Stimulated activated CD4-positive, alpha-beta T cell treated with anti-CD3 and anti-CD28 coated beads, TNF-alpha, amount 100 ng/mL, for 48 hours (primary cell): Measurements from ENCODE around the gene FTL.

ENCODE experiments used
- DNase-seq, 3 donors: peaks; one replicate each; pipeline ENCODE4 v3.0.0-alpha.2; 2020; ENCODE audit warnings: low read depth in 3 of 3

FTL gene

DNA sequence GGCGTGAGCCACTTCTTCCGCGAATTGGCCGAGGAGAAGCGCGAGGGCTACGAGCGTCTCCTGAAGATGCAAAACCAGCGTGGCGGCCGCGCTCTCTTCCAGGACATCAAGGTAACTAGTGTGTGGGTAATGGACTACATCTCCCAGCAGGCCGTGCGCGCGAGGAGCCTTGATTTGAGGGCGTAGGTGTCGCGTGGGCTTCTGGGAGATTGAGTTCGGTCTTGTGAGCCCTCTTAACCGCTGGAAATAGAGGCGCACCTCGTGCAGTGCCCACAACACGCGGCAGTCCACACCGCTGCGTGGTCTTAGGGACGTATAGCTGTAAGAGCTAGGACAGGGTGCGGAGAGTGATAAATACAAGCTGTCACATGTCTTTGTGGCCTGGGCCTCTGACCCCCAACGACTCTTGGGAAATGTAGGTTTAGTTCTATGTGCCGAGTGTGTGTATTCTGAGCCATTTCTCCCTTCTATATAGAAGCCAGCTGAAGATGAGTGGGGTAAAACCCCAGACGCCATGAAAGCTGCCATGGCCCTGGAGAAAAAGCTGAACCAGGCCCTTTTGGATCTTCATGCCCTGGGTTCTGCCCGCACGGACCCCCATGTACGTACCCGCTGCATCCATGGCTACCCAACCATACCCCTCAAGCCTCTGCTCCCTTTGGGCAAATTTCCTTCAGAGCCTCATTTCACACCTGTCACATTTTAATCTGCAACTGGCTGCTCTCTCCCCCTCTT lies 864 bp downstream of the FTL start:
- DNase-seq: peak; percentile 83 to 86 (median 86)

DNA sequence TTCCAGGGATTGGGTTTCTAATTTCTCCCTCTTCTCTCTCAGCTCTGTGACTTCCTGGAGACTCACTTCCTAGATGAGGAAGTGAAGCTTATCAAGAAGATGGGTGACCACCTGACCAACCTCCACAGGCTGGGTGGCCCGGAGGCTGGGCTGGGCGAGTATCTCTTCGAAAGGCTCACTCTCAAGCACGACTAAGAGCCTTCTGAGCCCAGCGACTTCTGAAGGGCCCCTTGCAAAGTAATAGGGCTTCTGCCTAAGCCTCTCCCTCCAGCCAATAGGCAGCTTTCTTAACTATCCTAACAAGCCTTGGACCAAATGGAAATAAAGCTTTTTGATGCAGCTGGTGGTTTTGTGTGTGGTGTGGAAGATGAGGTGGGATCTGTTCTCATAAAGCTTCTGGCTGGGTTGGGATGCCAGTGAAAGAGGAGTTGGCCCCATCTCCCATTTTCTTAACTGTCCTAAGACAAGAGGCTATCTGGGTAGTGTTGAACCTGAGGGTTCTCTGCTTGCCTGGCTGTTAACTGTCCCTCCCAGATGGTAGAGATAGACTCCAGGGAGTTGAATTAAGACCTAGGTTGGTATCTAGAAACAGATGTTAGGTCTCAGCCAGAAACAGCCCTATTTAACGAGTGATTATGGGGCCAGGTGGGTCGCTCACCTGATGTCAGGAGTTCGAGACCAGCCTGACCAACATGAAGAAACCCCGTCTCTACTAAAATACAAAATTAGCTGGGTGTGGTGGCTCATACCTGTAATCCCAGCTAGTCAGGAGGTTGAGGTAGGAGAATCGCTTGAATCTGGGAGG lies 1.6 kb downstream of the FTL start:
- no peak for DNase-seq

DNA sequence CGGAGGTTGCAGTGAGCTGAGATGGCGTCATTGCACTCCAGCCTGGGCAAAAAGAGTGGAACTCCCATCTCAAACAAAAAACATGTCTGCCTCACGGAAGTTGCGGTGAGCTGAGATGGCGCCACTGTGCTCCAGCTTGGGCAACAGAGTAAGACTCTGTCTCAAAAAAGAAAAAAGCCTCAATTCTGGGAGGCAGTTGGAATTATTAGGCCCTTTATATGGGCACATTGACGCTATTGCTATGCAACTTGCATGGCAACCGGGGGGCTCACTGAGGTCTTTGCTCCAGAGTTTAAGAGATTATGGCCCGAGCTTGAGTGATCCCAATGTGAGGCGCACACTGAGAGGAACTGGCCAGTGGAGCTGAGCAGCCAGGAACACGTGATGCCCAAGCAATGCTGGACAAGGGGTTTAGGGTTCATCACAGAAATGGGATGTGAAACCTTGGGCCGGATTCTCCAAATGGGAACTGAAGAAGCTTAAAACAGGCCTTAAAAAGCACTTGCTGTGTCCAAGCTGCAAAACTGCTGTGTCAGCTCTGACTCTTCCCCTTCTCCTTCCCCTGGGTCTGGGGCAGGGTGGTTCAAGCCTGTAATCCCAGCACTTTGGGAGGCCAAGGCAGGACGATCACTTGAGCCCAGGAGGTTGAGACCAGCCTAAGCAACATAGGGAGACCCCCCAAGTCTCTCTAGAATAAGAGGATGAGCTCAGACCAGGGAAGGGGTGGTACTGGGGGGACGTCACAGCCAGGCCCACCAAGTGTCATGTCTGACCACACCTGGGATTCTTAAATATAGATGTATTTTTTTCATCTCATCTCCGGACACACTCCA lies 2.5 kb downstream of the FTL start:
- DNase-seq: no peak

DNA sequence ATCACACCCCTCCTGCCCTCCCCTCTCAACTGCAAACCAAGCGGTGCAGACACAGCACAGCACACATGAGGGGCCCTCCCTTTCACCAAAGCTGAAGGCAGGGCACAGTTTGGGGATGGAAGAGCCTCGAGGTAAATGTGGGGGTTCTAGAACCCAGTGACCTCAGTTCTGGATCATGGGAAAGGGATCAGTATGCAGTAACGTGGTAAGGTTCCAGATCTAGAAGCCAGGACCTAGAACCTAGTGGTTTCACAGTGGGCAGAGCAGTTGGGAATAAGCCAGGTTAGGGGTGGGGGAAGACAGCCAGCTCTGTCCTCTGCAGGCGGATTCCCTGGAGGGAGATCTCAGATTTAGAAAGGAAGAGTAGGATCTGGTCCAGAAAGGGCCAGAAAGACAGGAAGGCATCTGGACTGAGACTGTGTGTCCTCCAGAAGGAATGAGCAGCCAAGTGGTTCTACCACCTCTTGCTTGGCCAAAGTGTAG lies 3.1 kb downstream of the FTL start:
- DNase-seq: no peak

DNA sequence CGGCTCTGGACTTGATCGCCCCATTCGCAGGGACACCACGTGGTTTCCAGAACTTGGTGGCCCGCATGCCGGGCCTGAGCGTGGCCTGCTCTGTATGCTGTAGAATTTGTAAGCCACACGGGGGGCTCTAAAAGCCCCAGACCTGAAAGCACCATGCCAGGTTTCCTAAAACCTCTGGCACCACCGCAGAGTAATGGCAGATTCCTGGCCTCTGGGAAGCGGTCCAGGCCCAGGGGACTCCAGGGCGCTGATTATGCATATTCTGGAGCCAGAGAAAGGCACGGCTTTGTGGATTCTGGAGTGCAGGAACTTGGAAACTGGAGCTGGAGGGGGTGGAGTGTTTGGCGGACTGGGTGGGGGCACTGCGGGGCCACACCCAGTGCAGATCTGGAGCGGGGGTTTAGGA lies 3.7 kb downstream of the FTL start:
- no peak for DNase-seq

DNA sequence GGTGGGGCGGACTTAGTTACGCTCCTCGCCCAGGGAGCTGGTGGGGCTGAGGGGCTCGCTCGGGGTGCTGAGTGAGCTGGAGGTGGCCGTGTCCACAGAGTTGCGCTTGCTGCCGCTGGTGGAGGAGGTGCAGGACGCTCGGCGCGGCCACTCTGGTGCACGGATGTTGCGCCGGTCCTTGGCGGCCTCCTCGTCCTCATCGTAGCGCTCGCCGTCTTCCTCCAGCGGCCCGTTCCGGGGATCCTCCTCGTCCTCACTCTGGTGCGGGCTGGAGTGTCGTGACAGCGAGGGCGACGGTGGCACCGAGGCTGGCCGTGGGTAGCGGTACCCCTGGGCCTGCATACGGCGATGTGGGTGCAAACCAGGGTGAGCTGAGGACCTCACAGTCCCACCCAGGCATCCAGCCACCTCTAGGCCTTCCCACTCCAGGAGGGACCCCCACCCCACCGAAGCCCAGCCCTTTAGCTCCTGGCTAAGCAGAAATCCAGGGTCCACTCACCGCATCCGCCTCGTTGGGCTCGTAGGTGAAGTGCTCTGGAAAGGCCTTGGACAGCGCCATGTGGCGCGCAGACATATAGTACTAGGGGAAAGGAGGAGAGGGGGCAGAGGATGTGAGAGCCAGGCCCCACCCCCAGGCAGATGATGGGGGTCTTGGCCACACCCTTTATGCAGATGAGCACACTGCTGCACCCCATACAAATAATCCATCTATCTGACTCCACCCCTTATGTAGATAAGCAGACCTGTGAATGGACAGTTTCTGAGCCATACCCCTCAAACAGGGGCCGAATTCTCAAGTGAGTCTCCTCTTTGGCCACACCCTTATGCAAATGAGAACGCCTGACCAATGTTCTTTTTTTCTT lies 4.4 kb downstream of the FTL start:
- DNase-seq: no peak

DNA sequence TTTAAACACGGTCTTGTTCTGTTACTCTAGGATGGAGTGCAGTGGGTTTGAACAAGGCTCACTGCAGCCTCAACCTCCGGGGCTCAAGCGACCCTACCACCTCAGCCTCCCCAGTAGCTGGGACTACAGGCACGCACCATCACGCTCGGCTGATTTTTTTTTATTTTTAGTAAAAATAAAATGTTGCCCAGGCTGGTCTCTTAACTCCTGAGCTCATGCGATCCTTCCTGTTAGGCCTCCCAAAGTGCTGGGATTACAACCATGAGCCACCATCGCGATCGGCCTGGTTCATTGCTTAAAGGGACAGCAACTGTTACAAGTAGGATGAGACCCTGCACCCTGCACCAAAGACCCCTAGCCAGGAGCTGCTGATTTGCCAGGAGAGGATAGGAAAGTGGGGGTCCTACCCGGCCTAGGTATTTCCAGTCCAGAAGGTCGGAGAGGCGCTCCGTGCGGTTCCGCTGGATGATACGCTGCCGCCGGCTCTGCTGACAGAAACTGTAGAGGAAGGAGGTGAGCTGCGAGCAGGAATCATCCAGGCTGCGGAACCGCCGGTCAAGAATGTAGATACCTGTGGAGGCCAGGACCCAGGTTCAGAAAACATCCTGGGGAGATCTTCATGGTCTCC lies 5.1 kb downstream of the FTL start:
- no peak for DNase-seq

DNA sequence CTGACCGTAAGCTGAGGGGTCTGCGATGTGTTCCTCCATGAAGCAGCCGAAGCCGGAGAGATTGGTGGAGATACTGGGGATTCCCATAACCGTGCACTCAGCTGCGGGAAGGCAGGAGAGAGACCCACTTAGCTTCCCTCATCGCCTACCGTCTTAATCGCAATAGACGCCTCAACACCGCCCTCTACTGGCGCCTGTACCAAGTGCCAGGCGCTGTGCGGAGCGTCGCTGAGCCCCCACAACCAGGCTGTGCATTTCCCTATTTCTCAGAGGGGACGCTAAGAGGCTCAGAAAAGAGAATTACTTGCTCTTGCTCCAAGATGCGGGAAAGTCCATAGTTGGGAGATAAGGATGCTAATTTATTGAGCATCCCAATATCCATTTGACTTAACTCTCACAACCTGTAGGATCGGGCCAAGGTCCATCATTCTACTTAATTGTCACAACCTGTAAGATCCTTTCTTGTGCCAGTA lies 5.8 kb downstream of the FTL start:
- peak; percentile 52 to 87 (median 74) for DNase-seq

DNA sequence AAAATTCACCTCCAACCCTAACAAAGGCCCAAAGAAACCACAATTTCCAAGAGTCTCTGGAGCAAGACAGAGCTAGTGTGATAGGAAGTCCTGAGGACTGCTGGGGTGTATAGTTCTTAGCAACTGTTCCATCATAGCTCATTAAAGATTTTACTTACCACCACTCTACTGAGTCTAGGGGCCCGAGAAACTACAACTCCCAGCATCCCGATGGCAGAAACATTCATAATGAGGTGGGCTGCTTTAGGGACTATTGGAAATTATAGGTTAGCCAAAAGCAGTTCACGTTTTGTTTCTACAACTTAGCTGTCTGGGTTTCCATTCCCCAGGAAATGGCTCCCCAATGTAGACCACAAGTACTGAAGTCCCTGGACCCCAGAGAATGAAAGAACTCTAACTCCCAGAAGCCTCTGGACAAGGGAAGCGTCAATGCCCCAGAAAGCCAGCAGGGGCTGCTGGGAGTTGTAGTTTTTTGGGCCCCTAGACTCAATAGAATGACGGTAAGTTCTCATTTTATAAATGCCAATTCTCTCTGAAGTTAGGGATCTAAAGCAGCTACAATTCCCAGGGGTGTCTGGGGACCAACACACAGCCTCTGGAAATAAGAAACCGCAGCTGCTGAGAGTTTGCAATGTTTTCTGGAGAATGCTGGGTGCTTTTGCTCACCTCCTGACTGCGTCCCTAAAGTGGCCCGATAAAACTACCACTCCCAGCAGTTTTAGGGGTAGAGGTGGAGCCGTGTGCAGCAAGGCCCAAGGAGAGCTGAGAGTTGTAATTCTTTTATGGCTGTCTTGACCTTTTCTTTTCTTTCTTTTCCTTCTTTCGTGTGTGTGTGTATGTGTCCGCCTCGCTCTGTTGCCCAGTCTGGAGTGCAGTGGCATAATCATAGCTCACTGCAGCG lies 11.1 kb downstream of the FTL start:
- no peak for DNase-seq

DNA sequence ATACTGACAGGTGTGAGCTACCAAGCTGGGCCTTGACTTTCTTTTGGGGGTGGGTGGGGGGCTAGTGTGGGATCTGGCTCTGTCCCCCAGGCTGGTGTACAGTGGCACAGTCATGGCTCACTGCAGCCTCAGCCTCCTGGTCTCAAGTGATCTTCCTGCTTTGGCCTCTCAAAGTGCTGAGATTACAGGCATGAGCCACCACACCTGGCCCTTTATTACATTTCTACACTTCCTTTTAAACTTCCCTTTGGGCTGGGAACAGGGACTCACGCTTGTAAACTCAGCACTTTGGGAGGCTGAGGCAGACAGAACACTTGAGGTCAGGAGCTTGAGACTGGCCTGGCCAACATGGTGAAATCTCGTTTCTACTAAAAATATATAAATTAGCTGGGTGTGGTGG lies 12.0 kb downstream of the FTL start:
- DNase-seq: no peak

DNA sequence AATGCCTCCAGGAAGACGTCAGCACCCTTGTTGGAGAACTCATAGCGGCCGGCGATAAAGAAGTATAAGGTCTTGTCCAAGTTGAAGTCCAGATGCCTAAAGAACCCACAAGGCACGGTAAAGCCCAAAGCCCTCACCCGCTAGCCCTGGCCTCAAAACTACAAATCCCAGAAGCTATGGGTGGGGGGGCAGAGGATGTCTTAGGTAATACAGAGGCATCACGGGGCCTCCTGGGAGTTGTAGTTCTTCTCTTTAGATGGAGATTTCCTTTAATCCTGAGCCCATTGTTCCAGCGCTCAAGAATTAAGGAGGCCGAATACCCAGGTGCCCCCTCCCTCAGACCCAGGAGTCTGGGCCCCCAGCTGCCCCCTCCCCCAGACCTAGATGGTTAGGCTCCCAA lies 17.2 kb downstream of the FTL start:
- no peak for DNase-seq

DNA sequence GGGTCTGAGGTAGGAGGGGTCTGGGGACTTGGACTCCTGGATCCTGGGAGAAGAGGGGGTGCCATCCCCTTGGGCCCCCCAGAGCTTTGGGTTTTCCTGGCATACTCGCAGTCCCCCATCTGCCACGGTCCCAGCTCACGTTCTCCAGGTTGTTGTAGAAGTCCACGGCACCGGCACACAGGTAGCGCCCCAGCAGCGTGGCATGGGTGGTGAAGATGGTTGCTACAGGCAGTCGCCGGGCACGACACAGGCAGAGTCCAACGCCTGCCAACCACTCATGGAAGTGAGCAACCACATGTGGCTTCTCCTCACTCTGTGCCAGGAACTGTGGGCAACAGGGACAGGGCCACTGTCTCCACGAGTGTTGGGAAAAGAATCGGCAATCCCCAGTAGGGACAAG lies 20.6 kb downstream of the FTL start:
- no peak for DNase-seq

DNA sequence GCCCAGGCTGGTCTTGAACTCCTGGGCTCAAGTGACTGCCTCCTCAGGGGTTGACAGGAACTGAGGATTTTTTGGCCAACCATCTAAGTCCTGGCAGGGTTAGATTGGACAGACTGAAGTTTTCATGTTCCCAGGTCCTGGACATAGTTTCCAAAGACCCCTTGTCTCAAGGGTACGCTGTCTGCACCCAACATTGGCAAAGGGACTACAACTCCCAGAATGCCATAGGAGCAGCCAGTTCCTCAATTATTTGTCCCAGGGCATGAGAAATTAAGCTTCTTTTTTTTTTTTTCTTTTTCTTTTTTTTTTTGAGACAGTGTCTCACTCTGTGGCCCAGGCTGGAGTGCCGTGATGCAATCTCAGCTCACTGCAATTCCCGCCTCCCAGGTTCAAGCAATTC lies 21.1 kb downstream of the FTL start:
- no peak for DNase-seq

DNA sequence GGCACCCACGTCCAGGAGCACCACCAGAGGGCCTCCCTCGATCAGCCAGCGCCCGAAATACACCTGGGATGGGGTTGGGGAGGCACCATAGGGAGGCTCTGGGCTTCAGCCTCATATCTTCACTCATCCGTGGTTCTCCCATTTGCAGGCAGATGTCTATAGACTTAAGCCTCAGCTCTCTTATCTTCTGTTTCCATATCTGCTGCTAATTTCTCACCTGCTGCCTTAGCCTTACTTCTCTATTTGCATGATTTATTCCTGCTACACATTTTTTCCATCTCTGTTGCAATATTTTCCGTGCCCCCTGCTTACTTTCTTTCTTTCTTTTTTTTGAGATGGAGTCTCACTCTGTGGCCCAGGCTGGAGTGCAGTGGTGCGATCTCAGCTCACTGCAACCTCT lies 22.2 kb downstream of the FTL start:
- DNase-seq: no peak

DNA sequence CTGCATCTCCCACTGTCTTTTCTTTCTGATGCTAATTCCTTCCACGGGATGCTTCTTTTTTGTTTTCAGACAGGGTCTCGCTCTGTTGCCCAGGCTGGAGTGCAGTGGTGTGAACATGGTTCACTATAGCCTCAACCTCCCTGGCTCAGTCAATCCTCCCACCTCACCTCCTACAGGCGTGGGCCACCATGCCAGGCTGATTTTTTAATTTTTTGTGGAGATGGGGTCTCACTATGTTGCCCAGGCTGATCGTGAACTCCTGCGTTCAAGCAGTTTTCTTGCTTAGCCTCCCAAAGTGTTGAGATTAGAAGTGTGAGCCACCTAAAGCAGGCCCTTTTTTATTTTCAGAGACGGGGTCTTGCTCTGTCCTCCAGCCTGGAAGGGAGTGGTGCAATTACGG lies 23.2 kb downstream of the FTL start:
- no peak for DNase-seq

DNA sequence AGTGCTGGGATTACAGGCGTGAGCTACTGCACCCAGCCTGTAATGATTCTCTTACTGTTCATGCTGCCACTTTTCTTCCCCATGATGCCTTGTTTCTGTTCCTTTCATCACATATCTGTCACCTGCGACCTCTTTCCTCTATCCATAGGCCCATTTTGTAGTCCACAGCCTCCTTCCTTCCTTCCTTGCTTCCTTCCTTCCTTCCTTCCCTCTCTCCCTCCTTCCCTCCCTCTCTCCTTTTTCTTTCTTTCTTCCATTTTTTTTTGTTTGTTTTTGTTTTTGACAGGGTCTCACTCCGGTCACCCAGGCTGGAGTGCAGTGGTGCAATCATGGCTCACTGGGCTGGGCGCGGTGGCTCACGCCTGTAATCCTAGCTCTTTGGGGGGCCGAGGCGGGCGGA lies 23.8 kb downstream of the FTL start:
- DNase-seq: no peak

DNA sequence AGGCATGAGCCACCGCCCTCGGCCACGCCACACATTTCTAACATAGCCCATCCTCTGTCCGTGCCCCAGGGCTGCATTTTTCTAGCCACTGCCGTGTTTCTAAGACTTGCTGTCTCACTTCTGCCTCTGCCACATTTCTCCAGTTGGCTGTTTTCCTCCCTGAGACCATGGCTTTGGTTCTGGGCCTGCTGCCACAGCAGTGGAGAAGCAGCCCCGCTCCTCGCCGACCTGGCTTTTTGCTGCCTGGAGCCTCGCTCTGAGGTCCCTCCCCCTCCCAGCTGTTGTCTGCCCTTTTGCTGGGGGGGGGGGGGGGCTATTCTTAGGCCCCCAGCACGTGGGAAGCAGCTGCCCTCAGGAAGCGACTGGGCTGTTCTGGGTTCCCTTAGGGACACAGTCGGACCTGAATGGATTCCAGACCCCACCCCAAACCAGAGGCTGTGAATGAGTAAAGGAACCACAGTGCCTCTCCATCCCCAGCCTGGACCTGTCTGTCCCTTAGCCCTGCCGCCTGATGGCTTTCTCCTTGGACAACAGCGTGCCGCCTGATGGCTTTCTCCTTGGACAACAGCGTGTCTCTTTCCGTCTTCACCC lies 24.7 kb downstream of the FTL start:
- no peak for DNase-seq

DNA sequence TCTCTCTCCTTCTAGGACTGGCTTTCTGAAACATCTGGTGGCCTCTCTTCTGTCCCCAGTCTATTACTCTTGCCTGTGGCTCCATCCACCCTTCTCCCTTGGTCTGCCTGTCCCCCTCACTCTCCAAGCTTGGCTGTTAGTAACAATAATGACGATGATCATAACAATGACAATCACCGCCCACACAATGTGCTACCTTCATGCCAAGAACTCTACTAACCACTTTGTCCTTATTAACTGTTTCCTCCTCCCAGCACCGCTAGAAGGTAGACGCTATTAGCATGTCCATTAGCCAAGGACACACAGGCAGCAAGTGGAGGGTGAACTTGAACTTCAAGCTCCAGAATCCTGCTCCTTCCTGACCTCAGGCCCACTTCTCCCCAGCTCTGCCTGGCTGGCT lies 25.3 kb downstream of the FTL start:
- no peak for DNase-seq

DNA sequence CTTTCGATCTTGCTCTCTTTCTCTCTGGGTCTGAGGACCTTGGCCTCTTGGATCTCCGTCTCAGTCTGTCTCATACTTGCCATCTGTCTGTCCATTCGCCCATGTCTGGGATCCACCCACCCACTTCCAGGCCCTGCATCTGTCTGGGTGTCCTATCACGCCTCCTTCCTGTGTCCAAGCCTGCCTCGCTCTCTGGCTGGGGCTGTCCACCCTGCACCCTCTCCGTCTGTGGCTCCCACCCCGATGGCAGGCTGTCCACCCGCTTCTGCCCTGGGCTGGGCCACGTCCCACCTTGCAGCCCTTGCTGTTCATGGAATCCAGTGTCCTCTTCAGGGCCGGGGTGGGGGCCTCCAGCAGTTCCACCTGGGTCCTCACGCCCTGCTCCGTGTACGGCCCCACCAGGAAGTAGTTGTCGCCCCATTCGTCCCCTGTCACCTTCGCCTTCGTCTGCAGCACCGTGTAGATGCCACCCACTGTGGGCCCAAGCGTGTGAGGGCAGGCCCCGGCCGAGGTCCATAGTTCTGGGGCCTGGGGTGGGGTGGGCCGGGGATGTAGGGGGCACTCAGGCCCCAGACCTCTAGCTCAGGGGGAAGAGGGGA lies 26.0 kb downstream of the FTL start:
- no peak for DNase-seq
